ENCODE data around the gene CCDC12.

CCDC12 gene

GRCh38 chr3:47019201-47019600 lies 42.7 kb upstream of the CCDC12 start:
- TF ChIP-seq MAX (IDR thresholded peaks at IDR 0.05) (no peak), FOXM1 (IDR thresholded peaks at IDR 0.05; ENCODE audit: borderline replicate concordance, low read depth) (no peak), EGR1 (IDR thresholded peaks at IDR 0.05) (no peak), EP300 (IDR thresholded peaks at IDR 0.05; ENCODE audit: borderline replicate concordance) (no peak), ZBTB7A (IDR thresholded peaks at IDR 0.05; ENCODE audit: low read depth) (no peak), NFIC (IDR thresholded peaks at IDR 0.05) (no peak), YY1 (IDR thresholded peaks at IDR 0.05; ENCODE audit: low read depth) (no peak), REST (IDR thresholded peaks at IDR 0.05; ENCODE audit: low read depth) (no peak), USF1 (IDR thresholded peaks at IDR 0.05) (no peak), RAD21 (IDR thresholded peaks at IDR 0.05; ENCODE audit: low read depth) (no peak), CEBPB (IDR thresholded peaks at IDR 0.05) (no peak), CREB1 (IDR thresholded peaks at IDR 0.05; ENCODE audit: low read depth) (no peak), TEAD4 (IDR thresholded peaks at IDR 0.05) (no peak), TAF1 (IDR thresholded peaks at IDR 0.05; ENCODE audit: low read depth) (no peak), TCF12 (IDR thresholded peaks at IDR 0.05; ENCODE audit: low read depth) (no peak)

GRCh38 chr3:47018269-47018611 lies 41.7 kb upstream of the CCDC12 start:
- no peak for TF ChIP-seq EP300 (IDR thresholded peaks at IDR 0.05; ENCODE audit: borderline replicate concordance)
- no peak for TF ChIP-seq FOXM1 (IDR thresholded peaks at IDR 0.05; ENCODE audit: borderline replicate concordance, low read depth)
- no peak for TF ChIP-seq YY1 (IDR thresholded peaks at IDR 0.05; ENCODE audit: low read depth)
- TF ChIP-seq CREB1 (IDR thresholded peaks at IDR 0.05; ENCODE audit: low read depth), result no peak
- no peak for TF ChIP-seq NFIC (IDR thresholded peaks at IDR 0.05)
- TF ChIP-seq MAX (IDR thresholded peaks at IDR 0.05), result no peak
- TF ChIP-seq USF1 (IDR thresholded peaks at IDR 0.05), result no peak
- no peak for TF ChIP-seq CEBPB (IDR thresholded peaks at IDR 0.05)
- no peak for TF ChIP-seq RAD21 (IDR thresholded peaks at IDR 0.05; ENCODE audit: low read depth)
- no peak for TF ChIP-seq ZBTB7A (IDR thresholded peaks at IDR 0.05; ENCODE audit: low read depth)

- no peak for TF ChIP-seq USF1 (IDR thresholded peaks at IDR 0.05)
- TF ChIP-seq CEBPB (IDR thresholded peaks at IDR 0.05), result no peak
- no peak for TF ChIP-seq TCF12 (IDR thresholded peaks at IDR 0.05; ENCODE audit: low read depth)
- no peak for TF ChIP-seq CREB1 (IDR thresholded peaks at IDR 0.05; ENCODE audit: low read depth)
- no peak for TF ChIP-seq REST (IDR thresholded peaks at IDR 0.05; ENCODE audit: low read depth)
- no peak for TF ChIP-seq TAF1 (IDR thresholded peaks at IDR 0.05; ENCODE audit: low read depth)
- TF ChIP-seq RAD21 (IDR thresholded peaks at IDR 0.05; ENCODE audit: low read depth), result no peak
- no peak for TF ChIP-seq TEAD4 (IDR thresholded peaks at IDR 0.05)
- TF ChIP-seq EGR1 (IDR thresholded peaks at IDR 0.05), result no peak
Observed at GRCh38 chr3:47017504-47018268, 41.1 kb upstream of the CCDC12 start.

GRCh38 chr3:47016934-47017435 lies 40.4 kb upstream of the CCDC12 start:
- no peak for TF ChIP-seq YY1 (IDR thresholded peaks at IDR 0.05; ENCODE audit: low read depth)
- no peak for TF ChIP-seq TEAD4 (IDR thresholded peaks at IDR 0.05)
- no peak for TF ChIP-seq FOXM1 (IDR thresholded peaks at IDR 0.05; ENCODE audit: borderline replicate concordance, low read depth)
- TF ChIP-seq CREB1 (IDR thresholded peaks at IDR 0.05; ENCODE audit: low read depth), result no peak
- TF ChIP-seq REST (IDR thresholded peaks at IDR 0.05; ENCODE audit: low read depth), result no peak
- TF ChIP-seq EP300 (IDR thresholded peaks at IDR 0.05; ENCODE audit: borderline replicate concordance), result no peak
- no peak for TF ChIP-seq TAF1 (IDR thresholded peaks at IDR 0.05; ENCODE audit: low read depth)
- no peak for TF ChIP-seq TCF12 (IDR thresholded peaks at IDR 0.05; ENCODE audit: low read depth)
- no peak for TF ChIP-seq ZBTB7A (IDR thresholded peaks at IDR 0.05; ENCODE audit: low read depth)
- TF ChIP-seq USF1 (IDR thresholded peaks at IDR 0.05), result no peak
- no peak for TF ChIP-seq CEBPB (IDR thresholded peaks at IDR 0.05)
- TF ChIP-seq EGR1 (IDR thresholded peaks at IDR 0.05), result no peak
- no peak for TF ChIP-seq MAX (IDR thresholded peaks at IDR 0.05)
- TF ChIP-seq RAD21 (IDR thresholded peaks at IDR 0.05; ENCODE audit: low read depth), result no peak
